ENCODE results near the gene SNX20.

The SNX20 gene

GRCh38 chr16:50659806-50660205 is 21.3 kb downstream of the SNX20 start:
- DNase-seq (ENCODE audit: low read depth, low spot score): no peak

GRCh38 chr16:50657241-50657640 is 23.9 kb downstream of the SNX20 start:
- no peak for DNase-seq (ENCODE audit: low read depth, low spot score)

GRCh38 chr16:50655558-50656055 is 25.5 kb downstream of the SNX20 start:
- no peak for DNase-seq (ENCODE audit: low read depth, low spot score)

- no peak for DNase-seq (ENCODE audit: low read depth, low spot score)
Measured at GRCh38 chr16:50653633-50654519, 27.2 kb downstream of the SNX20 start.

GRCh38 chr16:50652836-50653425 is 28.2 kb downstream of the SNX20 start:
- no peak for DNase-seq (ENCODE audit: low read depth, low spot score)

- DNase-seq (ENCODE audit: low read depth, low spot score): no peak
Measured at GRCh38 chr16:50651835-50652438, 29.2 kb downstream of the SNX20 start.

GRCh38 chr16:50646345-50646744 is 34.8 kb downstream of the SNX20 start:
- DNase-seq (ENCODE audit: low read depth, low spot score): no peak

GRCh38 chr16:50645563-50646220 is 35.4 kb downstream of the SNX20 start:
- no peak for DNase-seq (ENCODE audit: low read depth, low spot score)

- DNase-seq (ENCODE audit: low read depth, low spot score): no peak
Measured at GRCh38 chr16:50644729-50645128, 36.4 kb downstream of the SNX20 start.

GRCh38 chr16:50644245-50644644 is 36.9 kb downstream of the SNX20 start:
- no peak for DNase-seq (ENCODE audit: low read depth, low spot score)

GRCh38 chr16:50643192-50643591 is 37.9 kb downstream of the SNX20 start:
- no peak for DNase-seq (ENCODE audit: low read depth, low spot score)

- no peak for DNase-seq (ENCODE audit: low read depth, low spot score)
Measured at GRCh38 chr16:50642349-50642748, 38.8 kb downstream of the SNX20 start.

- no peak for DNase-seq (ENCODE audit: low read depth, low spot score)
Measured at GRCh38 chr16:50641818-50642187, 39.3 kb downstream of the SNX20 start.

GRCh38 chr16:50640919-50641817 is 39.9 kb downstream of the SNX20 start:
- no peak for DNase-seq (ENCODE audit: low read depth, low spot score)

- DNase-seq (ENCODE audit: low read depth, low spot score): no peak
Measured at GRCh38 chr16:50640391-50640790, 40.7 kb downstream of the SNX20 start.

- DNase-seq (ENCODE audit: low read depth, low spot score): no peak
Measured at GRCh38 chr16:50638816-50639670, 42.1 kb downstream of the SNX20 start.

GRCh38 chr16:50637716-50638602 is 43.2 kb downstream of the SNX20 start:
- DNase-seq (ENCODE audit: low read depth, low spot score): no peak

- DNase-seq (ENCODE audit: low read depth, low spot score): no peak
Measured at GRCh38 chr16:50636753-50637374, 44.2 kb downstream of the SNX20 start.

Data from activated CD4-positive, CD25-positive, alpha-beta regulatory T cell treated with anti-CD3 and anti-CD28 coated beads, Interleukin-2, amount 50 U/mL, for 16 hours (primary cell).